Neural progenitor cell (in vitro differentiated cells): ENCODE data around the gene WDR81.

ENCODE experiments used
- CTCF ChIP-seq: fragments of 200-600 bp; sonication (generic); IDR thresholded peaks from 2 replicates; pipeline ENCODE4 v1.5.1; 2017; ENCODE audit warnings: antibody characterized with exemption, mild to moderate bottlenecking
- EZH2 ChIP-seq: fragments of 200-600 bp; sonication (generic); IDR thresholded peaks from 2 replicates; pipeline ENCODE4 v1.6.1; 2017; ENCODE audit warnings: antibody characterized with exemption, mild to moderate bottlenecking, moderate library complexity

DNA sequence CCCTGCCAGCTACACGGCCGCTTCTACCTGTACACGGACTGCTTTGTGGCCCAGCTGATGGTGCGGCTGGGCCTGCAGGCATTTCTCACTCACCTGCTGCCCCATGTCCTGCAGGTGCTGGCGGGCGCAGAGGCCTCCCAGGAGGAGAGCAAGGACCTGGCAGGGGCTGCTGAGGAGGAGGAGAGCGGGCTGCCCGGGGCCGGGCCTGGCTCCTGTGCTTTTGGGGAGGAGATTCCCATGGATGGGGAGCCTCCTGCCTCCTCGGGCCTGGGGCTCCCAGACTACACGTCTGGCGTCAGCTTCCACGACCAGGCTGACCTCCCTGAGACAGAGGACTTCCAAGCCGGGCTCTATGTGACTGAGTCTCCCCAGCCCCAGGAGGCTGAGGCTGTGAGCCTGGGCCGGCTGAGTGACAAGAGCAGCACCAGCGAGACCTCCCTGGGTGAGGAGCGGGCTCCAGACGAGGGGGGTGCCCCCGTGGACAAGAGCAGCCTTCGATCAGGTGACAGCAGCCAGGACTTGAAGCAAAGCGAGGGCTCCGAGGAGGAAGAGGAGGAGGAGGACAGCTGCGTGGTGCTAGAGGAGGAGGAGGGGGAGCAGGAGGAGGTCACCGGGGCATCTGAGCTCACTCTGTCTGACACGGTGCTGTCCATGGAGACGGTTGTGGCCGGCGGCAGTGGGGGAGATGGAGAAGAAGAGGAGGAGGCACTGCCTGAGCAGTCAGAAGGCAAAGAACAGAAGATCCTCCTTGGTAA is 3.5 kb downstream of the WDR81 start:
- TF ChIP-seq CTCF (no peak), EZH2 (no peak)
